HG03280 (cell line): ENCODE measurements around the gene CLDN20.
"Not testable (repeated sequence)": the region's sequence is repeated elsewhere in the genome, so short reads cannot be mapped to it uniquely, and the experiment has no call there.

ENCODE experiments used
- ATAC-seq: cut with Tn5 transposase; IDR thresholded peaks from one replicate; pipeline ENCODE4 v1.9.1; 2021; ENCODE audit warnings: mild to moderate bottlenecking, moderate library complexity; ENCODE audit not compliant: unreplicated experiment

The CLDN20 gene

DNA sequence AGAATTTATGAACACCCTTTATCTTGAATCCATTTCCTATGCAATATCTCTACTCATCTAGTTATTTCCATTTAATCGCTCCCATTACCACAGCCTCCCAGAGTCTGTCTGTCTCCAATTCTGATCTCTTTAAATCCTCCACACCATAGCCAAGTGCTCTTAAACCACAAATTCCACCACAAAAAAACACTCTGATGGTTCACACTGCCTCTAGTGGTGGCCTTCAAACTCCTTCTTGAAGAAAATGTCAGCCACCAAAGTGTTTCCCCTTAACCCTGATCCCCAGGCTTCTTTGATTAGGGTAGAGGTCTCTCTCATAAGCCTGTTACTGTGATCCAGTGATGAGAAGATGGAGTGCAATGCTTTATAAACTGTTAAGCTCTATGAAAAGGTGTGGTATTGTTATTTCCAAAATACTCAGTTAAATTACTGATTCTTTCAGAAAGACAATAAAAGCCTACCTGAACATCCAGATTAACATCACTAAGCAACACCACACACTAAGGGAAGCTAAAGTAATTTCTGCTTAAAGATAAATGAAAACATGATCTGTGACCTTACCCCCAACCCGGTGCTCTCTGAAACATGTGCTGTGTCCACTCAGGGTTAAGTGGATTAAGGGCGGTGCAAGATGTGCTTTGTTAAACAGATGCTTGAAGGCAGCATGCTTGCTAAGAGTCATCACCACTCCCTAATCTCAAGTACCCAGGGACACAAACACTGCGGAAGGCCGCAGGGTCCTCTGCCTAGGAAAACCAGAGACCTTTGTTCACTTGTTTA lies 4.5 kb downstream of the CLDN20 start:
- ATAC-seq: not testable (repeated sequence)

DNA sequence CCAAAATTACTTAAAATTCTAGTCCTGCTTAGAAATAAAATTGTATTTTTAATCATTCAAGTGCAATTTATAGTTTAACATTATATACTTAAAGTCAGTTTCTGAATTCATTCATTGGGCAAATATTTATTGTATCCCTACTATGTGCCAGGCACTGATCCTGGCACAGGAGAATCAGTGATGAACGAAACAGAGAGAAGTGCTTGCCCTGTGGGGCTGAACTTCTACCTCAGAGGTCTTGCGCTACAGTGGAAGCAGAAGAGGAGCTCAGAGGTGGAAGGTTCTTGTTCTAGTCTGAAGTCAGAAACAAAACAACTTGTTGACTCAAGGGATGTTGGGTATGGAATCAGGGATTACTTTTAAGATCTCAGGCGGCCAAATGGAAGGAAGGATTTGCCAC lies 6.0 kb downstream of the CLDN20 start:
- no peak for ATAC-seq

DNA sequence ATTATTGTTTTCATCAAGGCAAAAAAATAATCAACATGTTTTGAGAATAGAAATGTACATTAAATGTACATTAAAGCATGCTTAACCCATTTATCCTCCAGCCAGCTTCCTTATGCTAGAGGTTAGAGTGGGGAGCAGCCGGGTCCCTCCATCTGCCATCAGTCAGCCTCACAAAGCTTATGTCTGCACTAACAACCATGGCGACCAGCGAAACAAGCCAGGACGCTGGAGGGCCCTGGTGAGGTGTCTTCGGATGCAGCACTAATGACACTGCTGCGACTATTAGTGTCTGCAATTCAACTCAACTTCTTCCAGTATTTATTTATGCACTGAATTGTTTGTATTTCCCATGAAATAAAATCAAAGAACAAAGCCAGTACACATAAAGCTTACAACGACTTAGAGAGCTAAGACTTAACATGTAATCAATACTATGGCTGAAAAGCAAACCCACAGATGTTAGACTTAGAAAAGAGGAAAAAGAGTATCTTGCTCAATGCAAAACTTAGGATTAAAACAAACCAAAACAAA lies 6.8 kb downstream of the CLDN20 start:
- ATAC-seq: no peak

DNA sequence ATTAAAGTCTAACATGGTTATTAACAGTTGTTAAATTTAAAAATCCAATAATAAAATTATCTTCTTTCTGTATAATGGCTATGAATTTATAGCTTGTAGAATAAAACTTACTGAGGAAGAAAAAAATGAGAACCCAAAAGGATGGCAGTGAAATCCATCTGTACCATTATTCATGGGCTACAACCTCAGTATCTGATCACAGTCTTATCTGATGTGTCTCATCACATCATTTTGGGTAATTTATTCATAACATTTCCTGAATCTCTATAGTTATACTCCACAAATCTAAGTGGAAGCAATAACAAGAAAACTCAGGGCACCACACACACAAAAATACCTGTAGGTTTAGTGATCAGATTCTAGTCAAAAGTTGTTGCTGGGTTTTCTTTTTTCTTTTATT lies 7.3 kb downstream of the CLDN20 start:
- ATAC-seq: no peak

DNA sequence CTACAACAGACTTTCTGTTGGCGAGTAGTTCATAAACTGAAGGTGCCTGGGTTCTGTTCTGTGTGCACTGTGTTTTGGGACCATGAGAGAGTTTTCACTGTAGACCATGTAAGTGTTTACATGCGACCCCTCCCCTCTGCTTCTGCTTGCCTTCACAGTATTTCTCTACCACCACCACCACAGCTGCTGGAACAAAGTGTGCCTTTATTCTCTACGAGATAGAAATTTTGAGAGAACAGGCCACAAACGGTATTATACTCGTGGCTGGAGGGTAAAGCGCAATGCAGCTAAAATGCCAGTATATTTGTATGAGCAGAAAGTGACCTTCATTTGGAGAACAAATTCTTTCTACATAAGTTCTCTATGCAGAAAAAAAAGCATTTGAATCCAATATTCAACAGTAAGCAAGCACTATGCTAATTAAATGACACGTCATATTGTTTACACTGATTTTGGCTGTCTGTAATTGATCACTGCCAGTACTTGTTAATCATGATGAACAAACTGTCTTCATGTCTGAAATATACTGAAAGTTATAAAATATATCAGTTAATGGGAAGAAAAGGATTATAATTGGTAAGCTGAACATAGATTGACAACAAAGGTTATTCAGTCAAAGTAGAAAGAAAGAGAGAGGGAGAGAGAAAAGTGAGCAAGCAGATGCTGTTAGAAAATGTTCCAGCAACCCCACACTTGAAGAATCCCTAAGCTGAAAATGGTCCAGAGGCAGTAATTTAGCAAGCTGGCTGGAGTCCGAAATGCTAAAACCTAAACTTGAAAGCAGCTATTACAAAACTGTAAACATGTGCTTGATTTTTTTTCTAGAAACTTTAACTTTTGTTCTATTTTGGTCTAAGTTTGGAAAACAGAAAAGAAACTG lies 8.8 kb downstream of the CLDN20 start:
- no peak for ATAC-seq

DNA sequence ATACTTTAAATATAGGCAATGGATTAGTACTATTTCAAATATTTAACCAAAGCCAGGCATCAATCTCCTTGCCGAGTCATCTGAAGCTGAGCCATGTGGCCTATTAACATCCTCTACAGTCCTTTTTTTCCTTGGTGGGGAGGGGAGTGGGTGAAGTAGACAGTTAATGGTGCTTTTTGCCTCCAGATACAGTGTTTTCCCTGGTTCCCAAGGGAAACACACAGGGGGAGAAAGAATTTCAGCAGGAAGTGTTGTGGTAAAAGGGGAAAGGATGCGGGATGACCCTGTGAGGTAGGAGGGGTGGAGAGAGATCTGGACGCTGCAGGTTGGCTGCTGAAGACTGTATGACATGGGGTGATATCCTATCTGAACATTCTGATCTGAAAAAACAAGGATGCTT lies 9.6 kb downstream of the CLDN20 start:
- no peak for ATAC-seq

DNA sequence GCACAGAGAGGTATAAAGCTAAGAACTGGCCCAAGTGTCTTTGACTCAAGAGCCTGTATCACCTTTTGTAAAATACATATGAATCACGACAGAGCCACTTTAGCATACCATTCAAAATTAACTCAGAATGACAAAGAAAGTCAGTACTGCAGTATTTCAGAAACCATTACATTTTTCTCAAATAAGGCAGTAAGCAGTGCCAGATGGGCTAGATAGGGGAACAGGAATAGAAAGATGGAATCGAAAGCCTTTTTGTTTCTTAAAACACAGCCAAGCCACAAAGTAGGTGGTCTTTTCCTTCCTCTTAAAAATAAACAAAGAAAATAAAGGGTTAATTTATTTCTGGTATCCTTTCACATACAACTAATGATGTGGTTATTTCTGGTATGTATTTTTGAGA lies 10.3 kb downstream of the CLDN20 start:
- no peak for ATAC-seq

DNA sequence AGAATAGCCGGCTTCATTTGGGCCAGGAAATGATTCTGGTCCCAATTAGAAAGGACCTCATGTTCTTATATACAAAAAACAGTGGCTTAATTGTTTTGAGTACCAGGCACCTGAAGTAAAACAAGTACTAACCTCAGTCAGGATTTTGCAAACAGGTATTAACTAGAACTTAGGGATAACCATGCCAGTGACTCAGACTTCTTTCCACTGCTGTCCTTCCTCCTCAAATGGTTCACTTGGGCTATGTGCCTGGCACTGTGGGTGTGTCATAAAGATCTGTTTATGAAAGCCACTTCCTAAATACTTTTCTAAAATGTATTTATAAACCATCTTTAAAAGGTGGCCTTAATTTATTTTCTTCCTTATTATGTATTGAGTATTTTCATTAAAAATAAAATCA lies 10.7 kb downstream of the CLDN20 start:
- no peak for ATAC-seq

DNA sequence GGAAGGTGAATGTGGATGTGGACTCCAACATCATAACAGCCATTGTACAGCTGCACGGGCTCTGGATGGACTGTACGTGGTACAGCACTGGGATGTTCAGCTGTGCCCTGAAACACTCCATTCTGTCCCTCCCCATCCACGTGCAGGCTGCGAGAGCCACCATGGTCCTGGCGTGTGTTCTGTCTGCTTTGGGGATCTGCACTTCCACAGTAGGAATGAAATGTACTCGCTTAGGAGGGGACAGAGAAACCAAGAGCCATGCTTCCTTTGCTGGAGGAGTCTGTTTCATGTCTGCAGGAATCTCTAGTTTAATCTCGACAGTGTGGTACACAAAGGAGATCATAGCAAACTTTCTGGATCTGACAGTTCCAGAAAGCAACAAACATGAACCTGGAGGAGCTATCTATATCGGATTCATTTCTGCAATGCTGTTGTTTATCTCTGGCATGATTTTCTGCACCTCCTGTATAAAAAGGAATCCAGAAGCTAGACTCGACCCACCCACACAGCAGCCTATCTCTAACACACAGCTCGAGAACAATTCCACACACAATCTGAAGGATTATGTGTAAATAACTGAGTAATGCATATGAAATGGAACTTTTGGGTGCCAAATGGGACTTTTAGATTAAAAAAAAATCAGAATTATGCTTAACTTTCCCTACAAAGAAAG lies 12.1 kb downstream of the CLDN20 start:
- no peak for ATAC-seq

DNA sequence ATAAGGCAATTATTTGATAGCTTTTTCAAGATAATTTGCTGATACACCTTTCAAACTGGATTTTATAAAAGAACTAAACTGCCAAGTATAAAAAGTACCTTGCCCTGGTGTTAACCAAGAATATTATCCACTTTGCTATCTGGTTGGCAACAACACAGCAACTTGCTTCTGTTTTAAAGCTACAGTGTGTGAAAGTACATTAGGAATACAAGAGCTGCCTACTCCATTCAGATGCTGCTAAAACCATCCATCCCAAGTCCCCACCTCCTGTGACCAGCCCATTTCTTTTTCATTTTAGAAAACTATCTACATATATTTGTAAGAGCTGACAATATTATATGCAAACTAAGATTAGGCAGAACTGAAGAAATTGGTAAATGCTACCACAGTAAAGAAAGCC lies 12.8 kb downstream of the CLDN20 start:
- no peak for ATAC-seq

DNA sequence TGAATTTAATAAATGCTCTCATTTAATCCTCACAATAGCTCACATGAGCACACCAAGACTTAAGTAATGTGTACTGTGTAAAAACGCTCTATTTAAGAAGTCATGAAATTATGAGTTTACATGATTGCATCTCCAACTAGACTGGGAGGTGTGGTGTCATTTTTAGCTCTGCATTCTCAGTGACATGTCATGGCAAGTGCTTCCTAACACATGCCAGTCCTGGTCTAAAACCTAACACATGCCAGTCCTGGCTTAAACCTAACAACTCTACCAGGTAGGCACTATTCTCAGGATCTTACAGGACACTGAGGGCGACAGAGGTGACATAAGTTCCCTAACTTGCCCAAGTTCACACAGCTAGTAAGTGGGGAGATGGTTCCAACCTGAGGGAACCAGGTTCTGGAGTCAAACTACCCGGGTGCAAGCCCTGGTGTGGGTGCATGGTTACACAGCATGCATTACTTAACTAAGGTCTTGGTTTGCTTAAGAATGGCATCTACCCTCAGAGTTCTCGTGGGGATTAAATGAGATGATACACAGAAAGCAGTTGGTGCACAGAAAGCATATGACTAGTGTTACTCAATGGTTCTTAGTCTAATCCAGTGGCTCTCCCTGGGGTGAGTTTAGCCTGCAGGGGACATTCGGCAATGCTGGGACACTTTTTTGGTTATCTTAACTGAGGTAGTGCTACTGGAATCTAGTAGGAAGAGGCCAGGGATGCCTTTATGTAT lies 14.7 kb downstream of the CLDN20 start:
- ATAC-seq: no peak

DNA sequence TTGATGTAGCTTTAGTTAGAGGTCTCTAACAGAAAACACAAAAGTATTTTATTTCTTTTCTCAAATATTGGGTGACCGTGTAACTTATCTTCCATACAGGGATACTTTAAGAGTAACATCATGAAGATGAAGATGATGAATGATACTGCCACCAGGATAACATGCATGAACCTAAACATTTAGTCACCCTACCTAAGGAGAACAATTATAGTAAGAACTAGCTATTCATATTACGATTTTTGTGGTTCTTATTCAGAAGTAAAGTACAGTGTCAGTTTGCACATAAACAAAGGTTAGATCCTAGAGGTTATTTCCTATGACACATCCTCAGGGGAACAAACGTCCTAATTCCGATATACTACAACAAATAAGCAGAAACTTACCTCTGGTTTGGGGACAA lies 21.0 kb downstream of the CLDN20 start:
- no peak for ATAC-seq

DNA sequence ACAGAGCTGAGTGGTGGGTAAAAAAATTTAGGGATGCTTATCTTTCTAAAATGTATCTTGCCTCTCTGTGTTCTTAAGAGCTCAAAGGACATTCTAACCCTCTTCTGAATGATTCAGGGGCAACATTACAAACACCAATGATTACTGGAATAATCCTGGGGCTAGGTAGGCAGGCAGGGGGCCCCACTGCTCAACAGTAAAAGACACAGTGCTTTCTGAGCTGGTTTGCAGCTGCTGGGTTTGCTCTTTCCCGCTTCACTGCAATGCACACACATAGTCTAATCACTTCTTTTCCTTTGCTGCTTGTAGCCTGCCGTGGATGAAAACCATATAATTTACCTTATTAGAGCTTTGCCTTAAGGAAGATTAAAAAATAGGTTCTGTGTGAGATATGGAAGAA lies 23.9 kb downstream of the CLDN20 start:
- no peak for ATAC-seq

DNA sequence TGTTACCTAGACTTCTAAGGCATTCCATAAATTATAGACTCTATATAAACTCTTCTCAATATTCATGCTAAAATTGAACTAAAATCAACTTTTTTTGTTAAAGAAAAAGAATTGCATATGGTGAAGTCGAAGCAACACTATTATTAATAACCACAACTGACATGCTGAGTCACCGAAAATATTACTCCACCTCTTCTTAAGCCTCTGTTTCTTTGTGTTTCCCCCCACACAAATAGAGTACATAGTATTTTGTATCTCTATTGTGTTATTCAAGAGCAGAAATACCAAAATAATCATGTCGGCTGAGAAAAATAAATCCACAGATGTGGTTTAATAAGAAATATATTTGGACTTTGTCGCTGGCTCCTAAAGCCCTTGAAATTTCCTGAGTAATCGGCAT lies 26.7 kb downstream of the CLDN20 start:
- ATAC-seq: no peak

DNA sequence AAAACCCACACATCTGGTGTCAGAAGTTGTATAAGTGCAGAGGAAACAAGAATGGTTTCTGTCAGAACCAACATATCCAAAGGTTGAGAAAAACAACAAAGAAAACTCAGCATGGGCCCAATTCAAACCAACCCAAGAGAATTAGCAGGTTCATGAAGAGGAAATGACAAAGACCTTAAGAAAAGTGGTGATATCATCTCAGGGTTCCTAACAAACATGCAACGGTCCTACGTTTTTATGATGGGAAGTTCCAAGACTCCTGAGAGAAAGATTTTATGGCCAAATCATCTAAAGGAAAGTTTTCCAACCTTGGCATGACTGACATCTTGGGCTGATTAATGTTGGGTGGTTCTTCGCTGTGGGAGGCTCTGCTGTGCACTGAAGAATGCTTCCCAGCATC lies 27.5 kb downstream of the CLDN20 start:
- ATAC-seq: no peak

DNA sequence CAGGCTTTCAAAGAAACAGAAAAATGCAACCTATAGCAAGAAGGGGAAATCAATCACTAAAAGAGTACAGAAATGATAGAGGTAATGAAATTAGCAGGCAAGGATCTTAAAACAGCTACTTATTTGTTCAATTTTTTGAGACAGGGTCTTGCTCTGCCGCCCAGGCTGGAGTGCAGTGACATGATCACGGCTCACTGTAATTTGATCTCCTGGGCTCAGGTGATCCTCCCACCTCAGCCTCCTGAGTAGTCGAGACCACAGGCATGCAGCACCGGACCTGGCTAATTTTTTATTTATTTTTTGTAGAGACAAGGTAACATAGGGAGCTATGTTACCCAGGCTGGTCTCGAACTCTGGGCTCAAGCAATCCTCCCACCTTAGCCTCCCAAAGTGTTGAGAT lies 28.9 kb downstream of the CLDN20 start:
- no peak for ATAC-seq

DNA sequence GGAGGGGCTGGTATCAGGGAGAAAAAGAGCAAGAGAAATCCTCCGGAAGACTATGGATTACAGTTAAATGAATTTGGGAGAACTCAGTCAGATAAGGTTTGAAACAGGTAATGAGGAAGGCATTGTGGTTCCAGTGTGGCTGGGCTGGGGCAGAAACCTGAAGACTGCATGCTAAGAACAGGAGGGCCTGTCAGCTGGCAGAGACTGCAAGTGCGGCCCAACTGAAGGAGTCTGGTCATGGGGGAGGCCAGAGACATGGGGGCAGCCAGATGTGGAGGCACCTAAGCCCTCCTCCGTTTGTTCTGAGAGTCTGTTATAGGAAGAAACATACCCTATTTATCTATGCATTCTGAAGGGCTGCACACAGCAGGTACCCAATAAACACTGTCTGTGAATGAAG lies 33.9 kb downstream of the CLDN20 start:
- no peak for ATAC-seq

DNA sequence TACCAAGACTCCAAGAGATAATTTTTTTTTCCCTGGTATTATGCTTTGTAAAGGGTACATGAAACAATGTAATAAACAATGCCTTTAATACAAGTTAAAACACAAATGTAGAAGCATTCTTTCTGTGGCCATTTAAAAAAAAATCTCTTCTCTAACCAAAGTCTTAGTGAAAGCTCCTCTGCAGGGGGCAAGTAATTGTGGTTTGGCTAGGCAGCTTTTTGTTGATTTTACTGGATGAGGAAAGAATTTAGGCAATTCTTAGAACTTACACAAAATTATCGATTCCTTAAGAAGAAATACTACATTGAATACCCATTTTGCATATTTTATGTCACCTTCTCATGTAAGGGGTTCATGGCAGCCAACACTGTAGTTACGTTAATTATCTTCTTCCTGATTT lies 38.1 kb downstream of the CLDN20 start:
- ATAC-seq: no peak

DNA sequence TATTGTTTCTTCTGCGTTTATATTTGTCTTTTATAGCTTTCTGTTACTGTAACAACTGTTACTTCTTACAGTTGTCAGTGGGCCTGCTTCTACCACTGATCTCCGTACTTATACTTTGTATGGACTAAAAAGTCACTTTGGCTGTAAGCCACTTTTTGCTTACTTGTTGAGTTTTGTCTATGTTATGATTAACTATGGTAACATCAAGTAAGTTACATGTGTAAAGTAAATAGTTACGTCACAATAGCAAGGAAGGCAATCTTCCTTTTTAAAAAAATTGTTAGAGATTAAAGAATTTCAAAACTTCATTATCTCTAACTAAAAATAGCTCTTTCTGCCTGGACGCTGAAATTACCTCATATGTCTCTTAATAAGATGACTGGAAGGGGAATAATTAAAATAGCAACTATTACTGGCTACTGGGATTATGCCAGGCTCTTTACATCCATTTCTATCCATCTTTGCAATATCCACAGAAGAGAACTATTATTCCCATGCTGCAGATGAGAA lies 39.6 kb downstream of the CLDN20 start:
- no peak for ATAC-seq

DNA sequence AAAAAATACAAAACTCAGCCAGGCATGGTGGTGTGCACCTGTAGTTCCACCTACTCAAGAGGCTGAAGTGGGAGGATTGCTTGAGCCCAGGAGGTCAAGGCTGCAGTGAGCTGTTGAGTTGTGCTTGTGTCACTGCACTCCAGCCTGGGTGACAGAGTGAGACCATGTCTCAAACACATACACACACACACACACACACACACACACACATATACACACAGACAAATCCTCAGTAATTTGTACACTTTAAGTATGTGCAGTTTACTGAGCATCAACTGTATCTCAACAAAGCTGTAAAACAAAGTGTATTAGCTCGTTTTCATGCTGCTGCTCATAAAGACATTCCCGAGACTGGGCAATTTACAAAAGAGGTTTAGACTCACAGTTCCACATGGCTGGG lies 43.1 kb downstream of the CLDN20 start:
- no peak for ATAC-seq

DNA sequence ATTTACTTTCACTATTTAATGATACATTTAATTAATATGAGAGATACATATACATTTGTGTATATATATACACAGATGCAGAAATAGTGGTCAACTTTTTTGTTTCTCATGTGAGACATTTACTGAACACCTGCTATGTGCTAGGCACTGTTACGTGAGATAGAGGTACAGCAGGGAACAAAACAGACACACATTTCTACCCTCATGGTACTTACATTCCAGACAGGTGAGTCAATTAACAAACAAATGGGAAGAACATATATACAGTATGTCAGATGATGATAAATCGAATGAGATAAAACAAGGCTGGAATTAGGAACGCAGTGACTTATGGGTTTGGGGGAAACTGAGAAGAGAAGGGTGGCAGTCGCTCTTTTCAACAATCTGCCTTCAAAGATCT lies 45.3 kb downstream of the CLDN20 start:
- ATAC-seq: no peak
